K562 (cell line): ENCODE results near the gene TREM1. TPM values are rescaled to one million over a fixed set of nuclear protein-coding genes. Genes with fewer than 3 reads are reported as not detected.
A peak's percentile ranks its signal among the peaks of the same experiment; 100 is the strongest.

ENCODE experiments used
- ARID3B ChIP-seq: fragments of 250-450 bp; sonication (Bioruptor Pico); IDR thresholded peaks from 2 replicates; pipeline ENCODE4 v1.4.0; 2020; ENCODE audit warnings: borderline replicate concordance
- BMI1 ChIP-seq: fragments of 150-350 bp; IDR thresholded peaks from 2 replicates; pipeline ENCODE4 v1.6.1; 2014; ENCODE audit warnings: low read length
- CHCHD3 ChIP-seq: fragments of 250-450 bp; sonication (Bioruptor Pico); IDR thresholded peaks from 2 replicates; pipeline ENCODE4 v2.1.2; 2022; ENCODE audit warnings: mild to moderate bottlenecking
- E2F1 ChIP-seq: sonication (generic); formaldehyde crosslinking; IDR thresholded peaks from 2 replicates; pipeline ENCODE4 v1.8.1; 2023; ENCODE audit warnings: mild to moderate bottlenecking, missing genetic modification reagents, moderate library complexity
- GABPA ChIP-seq: fragments of 200-800 bp; sonication (Bioruptor generic); conservative IDR thresholded peaks from 2 replicates; pipeline ENCODE4 v1.6.1; 2016; ENCODE audit warnings: low read depth, missing genetic modification characterization, missing compliant biosample characterization
- IRF2 ChIP-seq: sonication (generic); formaldehyde crosslinking; IDR thresholded peaks from 2 replicates; pipeline ENCODE4 v1.8.1; 2022; ENCODE audit warnings: mild to moderate bottlenecking, missing genetic modification reagents
- KLF6 ChIP-seq: fragments of 250-450 bp; sonication (Bioruptor Pico); IDR thresholded peaks from 2 replicates; pipeline ENCODE4 v1.4.0; 2020; ENCODE audit warnings: mild to moderate bottlenecking, moderate library complexity, borderline replicate concordance
- LCOR ChIP-seq: sonication (generic); formaldehyde crosslinking; IDR thresholded peaks from 2 replicates; pipeline ENCODE4 v1.8.0; 2022; ENCODE audit warnings: mild to moderate bottlenecking, missing genetic modification reagents
- MCM2 ChIP-seq: fragments of 450-650 bp; IDR thresholded peaks from 2 replicates; pipeline ENCODE4 v1.6.1; 2017; ENCODE audit warnings: low read depth, mild to moderate bottlenecking
- NELFE ChIP-seq: IDR thresholded peaks from 2 replicates; pipeline ENCODE4 v1.6.1; 2011; ENCODE audit warnings: mild to moderate bottlenecking; ENCODE audit not compliant: insufficient read depth, insufficient read length
- SAP30 ChIP-seq: fragments of 200-600 bp; sonication (generic); IDR thresholded peaks from 2 replicates; pipeline ENCODE4 v1.6.1; 2012; ENCODE audit warnings: borderline replicate concordance, low read depth, mild to moderate bottlenecking, moderate library complexity, low read length, control low read depth, inconsistent platforms; ENCODE audit not compliant: insufficient read depth, poor library complexity, severe bottlenecking
- SNRNP70 ChIP-seq: fragments of 200-400 bp; formaldehyde crosslinking; optimal IDR thresholded peaks from 2 replicates; pipeline ENCODE3; 2017; ENCODE audit warnings: low read depth, low read length
- STAT5B ChIP-seq: fragments of 250-450 bp; sonication (Bioruptor Pico); IDR thresholded peaks from 2 replicates; pipeline ENCODE4 v1.8.0; 2021; ENCODE audit warnings: mild to moderate bottlenecking, inconsistent platforms
- ZBTB2 ChIP-seq: fragments of 450-650 bp; IDR thresholded peaks from 2 replicates; pipeline ENCODE4 v1.6.1; 2016; ENCODE audit warnings: antibody characterized with exemption
- ZBTB5 ChIP-seq: fragments of 450-650 bp; IDR thresholded peaks from 2 replicates; pipeline ENCODE4 v1.6.1; 2017; ENCODE audit warnings: antibody characterized with exemption
- ZNF175 ChIP-seq: fragments of 200-800 bp; sonication (Bioruptor generic); IDR thresholded peaks from 2 replicates; pipeline ENCODE4 v1.6.1; 2016; ENCODE audit warnings: low read depth, mild to moderate bottlenecking, missing genetic modification characterization, missing compliant biosample characterization
- ZNF24 ChIP-seq: fragments of 450-650 bp; IDR thresholded peaks from 2 replicates; pipeline ENCODE4 v1.6.1; 2016
- ZNF398 ChIP-seq: fragments of 250-450 bp; sonication (Bioruptor Pico); IDR thresholded peaks from 2 replicates; pipeline ENCODE4 v1.8.0; 2021; ENCODE audit warnings: moderate library complexity, mild to moderate bottlenecking, inconsistent platforms
- ZNF444 ChIP-seq: fragments of 250-450 bp; sonication (Bioruptor Pico); IDR thresholded peaks from 2 replicates; pipeline ENCODE4 v1.4.0; 2020; ENCODE audit warnings: mild to moderate bottlenecking, moderate library complexity
- polyA plus RNA-seq, 8 experiments: library from polyadenylated mRNA; depleted of rRNA in 4 of 8; stranded (reverse) in 5 of 8; unstranded in 3 of 8; fragments of >200 nt; fragmentation: Nextera tagmentation in 2 of 8; fragmentation: Illumina TruSeq in 1 of 8; extraction: Ambion mirVana in 2 of 8; extraction: Trizol in 1 of 8; gene quantifications; 2 replicates each; pipeline versions ENCODE4 v1.2.1 to v1.2.3, GENCODE V29; 2011 to 2014; ENCODE audit warnings: inconsistent platforms in 1 of 8, missing spikeins in 1 of 8
- total RNA-seq, 7 experiments: library from RNA; depleted of rRNA in 6 of 7; stranded (reverse); fragments of >200 nt in 6 of 7; fragmentation: Illumina TruSeq in 2 of 7; extraction: Trizol in 2 of 7; gene quantifications; 2 replicates each; pipeline versions ENCODE4 v1.2.1 to v1.2.3, GENCODE V29; 2011 to 2021; ENCODE audit warnings: low replicate concordance in 1 of 7

The TREM1 gene
- total and polyA plus RNA-seq, 9 of the 15 experiments (the other 6 are each of a cell fraction or from before 2014, with no cell fraction given) = not detected

GRCh38 chr6:41318654-41319565 is 32.4 kb upstream of the TREM1 start (continued):
- TF ChIP-seq STAT5B (CRISPR knock-in tag) = no peak
- no peak for TF ChIP-seq ZNF398 (CRISPR knock-in tag)
- 0 out of 2 replicates have a peak, but pooled peaks have one; percentile 2 for TF ChIP-seq ARID3B
- no peak for TF ChIP-seq ZNF444 (CRISPR knock-in tag)
- no peak for TF ChIP-seq ZNF175 (CRISPR knock-in tag)
- peak; percentile 57 for TF ChIP-seq ZBTB2
- peak; percentile 61 for TF ChIP-seq GABPA
- no peak for TF ChIP-seq ZBTB5
- TF ChIP-seq NELFE = no peak
- no peak for TF ChIP-seq BMI1
- no peak for TF ChIP-seq CHCHD3 (CRISPR knock-in tag)
- peak; percentile 82 for TF ChIP-seq E2F1 (CRISPR knock-in tag)
- no peak for TF ChIP-seq SNRNP70
- no peak for TF ChIP-seq IRF2 (CRISPR knock-in tag)
- TF ChIP-seq KLF6 (CRISPR knock-in tag) = no peak
- no peak; the same call in 1 of the 2 replicates for TF ChIP-seq ZNF24
- TF ChIP-seq LCOR (CRISPR knock-in tag) = no peak
- TF ChIP-seq SAP30 = no peak
- TF ChIP-seq MCM2 = no peak
